Measurements from ENCODE around the gene PXT1.
"Not testable (repeated sequence)": the region's sequence is repeated elsewhere in the genome, so short reads cannot be mapped to it uniquely, and the experiment has no call there.

The PXT1 gene

GRCh38 chr6:36443471-36444428, 1.1 kb upstream of the PXT1 start:
- peak; percentile 52 for DNase-seq (ENCODE audit: low spot score)

DNA sequence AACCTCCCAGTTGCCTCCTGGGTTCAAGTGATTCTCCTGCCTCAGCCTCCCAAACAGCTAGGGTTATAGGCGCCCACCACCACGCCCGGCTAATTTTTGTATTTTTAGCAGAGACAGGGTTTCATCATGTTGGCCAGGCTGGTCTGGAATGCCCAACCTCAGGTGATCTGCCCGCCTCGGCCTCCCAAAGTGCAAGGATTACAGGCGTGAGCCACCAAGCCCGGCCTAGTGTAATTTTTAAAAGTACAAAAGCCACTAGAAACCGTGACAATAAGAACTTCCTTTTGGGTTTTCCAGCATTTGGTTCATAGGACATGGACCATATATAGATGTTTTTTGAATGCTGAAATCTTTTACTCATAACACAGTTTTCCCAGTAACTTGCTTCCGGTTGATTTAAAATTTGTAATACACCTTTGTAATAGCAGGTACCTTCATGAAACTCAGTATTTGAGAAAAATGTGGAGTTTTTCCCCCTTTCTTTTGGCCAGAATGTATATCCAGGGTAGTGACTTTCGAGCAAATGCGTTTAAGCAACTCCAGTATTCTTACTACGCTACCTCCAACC, 467 bp downstream of the PXT1 start:
- DNase-seq (ENCODE audit: low spot score) = no peak

DNA sequence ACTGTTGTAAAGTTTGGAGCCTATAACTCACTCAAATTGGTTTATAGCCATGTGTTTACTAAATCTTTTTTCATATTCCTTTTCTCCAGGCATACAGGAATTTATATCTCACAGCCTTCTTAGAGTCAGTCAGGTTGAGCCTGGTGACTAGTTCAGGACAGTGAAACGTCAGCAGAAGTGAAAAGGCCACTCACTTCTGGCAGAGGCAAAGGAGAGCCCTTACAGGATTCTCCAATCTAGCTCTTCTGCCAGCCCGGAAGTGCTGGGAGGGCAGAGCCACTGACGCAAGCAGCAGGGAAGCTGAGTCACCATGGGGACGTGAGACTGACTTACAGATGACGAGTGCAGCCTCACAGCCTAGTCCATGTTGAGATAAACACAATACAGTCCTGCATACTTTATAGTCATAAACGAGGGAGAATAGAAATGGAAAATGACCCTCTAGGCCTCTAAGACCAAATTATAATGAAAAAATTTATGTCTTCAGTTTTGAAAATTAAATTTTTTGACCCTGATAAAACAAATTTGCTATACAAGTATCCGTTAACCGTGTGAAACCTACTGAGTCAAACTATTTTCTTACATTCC, 1.3 kb downstream of the PXT1 start:
- peak; percentile 51 for DNase-seq (ENCODE audit: low spot score)

- DNase-seq (ENCODE audit: low spot score) = no peak
Measured at GRCh38 chr6:36436466-36436865, 6.2 kb downstream of the PXT1 start.

DNA sequence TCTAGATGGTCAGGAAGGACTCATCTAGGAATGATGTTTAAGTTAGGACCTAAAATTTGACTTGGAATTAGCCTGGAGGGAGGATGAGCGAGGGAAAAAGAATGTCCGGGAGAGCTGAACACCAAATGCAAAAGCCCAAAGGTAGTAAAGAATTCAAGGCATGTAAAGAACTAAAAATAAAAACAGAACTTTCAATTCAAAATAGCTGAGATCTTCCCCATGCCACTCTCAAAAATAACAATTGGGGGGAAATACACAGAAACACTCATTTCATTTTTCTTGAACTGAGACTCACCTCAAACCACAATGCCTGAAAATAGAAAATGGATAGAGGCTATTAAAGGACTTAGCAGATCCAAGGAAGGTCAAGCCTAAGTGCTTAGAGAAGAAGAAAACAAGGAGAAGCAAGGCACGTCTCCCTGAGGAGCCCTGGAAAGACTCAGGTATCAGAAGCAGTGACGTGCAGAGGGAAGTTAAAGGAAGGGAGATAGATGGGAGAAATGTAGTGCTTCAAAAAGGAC, 10.4 kb downstream of the PXT1 start:
- no peak for DNase-seq (ENCODE audit: low spot score)

GRCh38 chr6:36431197-36431596, 11.5 kb downstream of the PXT1 start:
- no peak for DNase-seq (ENCODE audit: low spot score)

- DNase-seq (ENCODE audit: low spot score) = no peak
Measured at GRCh38 chr6:36430351-36430750, 12.3 kb downstream of the PXT1 start.

DNA sequence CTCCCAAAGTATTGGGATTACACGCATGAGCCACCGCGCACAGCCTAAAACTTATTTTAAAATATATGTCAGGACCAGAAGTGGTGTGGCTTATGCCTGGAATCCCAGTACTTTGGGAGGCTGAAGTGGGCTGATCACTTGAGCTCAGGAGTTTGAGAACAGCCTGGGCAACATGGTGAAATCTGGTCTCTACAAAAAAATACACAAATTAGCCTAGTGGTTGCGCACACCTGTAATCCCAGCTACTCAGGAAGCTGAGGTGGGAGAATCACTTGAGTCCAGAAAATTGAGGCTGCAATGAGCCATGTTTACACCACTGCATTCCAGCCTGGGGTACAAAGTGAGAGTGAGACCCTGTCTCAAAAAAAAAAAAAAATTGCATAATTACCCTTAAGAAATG, 13.7 kb downstream of the PXT1 start:
- DNase-seq (ENCODE audit: low spot score) = no peak

DNA sequence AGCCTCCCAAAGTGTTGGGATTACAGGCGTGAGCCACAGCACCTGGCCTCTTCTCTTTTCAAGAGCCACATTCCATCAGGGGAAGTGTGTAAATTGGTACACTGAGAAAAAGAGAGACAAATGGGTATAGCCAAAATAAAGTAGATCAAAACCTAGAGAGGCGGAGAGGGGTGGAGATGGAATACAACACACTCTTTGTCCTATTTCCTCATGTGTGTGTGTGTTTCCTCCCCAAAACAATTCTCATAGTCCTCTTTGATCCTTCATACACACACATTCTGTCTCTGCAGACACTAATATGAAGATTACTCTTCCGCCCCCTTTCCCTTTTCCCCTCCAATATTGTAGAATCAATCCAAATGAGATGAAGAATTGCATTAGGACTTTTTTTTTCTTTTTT, 16.0 kb downstream of the PXT1 start:
- no peak for DNase-seq (ENCODE audit: low spot score)

GRCh38 chr6:36423101-36423824, 19.4 kb downstream of the PXT1 start:
- peak; percentile 83 for DNase-seq (ENCODE audit: low spot score)

DNA sequence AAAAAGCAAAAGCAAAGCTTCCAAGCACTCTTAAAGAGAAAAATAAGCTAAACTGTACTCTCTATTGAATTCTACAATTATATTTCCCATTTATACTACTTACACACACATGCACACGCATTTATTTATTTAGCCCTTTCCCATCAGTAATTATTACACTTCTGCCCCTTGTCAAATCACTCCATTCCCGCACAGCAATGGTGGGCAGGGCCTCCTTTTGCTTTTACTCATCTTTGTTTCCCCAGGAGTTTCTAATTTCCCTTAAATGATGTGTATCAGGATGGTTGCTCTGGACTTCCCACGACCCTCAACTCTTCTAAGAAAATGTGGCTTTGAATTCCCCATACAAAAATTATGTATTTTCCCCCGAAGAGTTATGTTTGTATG, 19.9 kb downstream of the PXT1 start:
- DNase-seq (ENCODE audit: low spot score) = no peak

- DNase-seq (ENCODE audit: low spot score) = no peak
Measured at GRCh38 chr6:36419310-36419709, 23.3 kb downstream of the PXT1 start.

DNA sequence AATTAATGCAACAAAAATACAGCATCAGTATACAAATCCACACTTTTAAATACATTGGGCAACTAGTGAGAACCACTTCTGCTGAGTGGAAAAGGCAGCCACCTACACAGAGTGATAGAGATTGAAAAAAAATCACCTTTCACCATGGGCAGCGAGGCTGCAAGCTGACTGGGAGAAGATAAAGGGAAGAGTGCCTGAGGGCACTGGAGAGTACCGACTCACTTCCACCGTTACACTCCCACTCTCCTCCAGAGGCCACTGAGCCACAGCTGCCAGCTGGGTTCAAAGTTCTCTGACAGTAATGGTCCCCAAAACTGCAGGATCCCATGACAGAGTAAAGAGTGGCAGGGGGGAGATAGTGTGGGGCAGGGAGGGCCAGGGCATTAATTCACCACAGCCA, 24.1 kb downstream of the PXT1 start:
- no peak for DNase-seq (ENCODE audit: low spot score)

DNA sequence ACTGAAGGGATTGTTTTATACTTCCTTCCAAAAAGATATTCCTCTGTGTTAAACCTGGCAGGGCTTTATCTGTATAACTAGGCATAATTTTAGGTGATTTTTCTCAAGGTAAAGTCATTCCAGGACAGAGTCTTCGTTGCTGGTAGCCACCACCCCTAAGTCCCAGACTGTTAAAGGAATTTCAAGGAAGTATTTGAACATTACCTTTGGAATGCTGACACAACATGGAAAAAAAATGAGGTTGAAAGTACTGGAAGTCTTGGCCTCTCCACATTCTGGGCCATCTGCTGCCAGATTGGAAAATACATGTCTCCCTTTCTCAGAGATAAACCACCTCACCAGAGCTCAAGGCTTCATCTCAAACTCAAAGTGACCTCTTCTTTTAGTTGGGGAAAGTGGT, 28.2 kb downstream of the PXT1 start:
- DNase-seq (ENCODE audit: low spot score) = no peak

- no peak for DNase-seq (ENCODE audit: low spot score)
Measured at GRCh38 chr6:36413489-36414480, 28.9 kb downstream of the PXT1 start.

DNA sequence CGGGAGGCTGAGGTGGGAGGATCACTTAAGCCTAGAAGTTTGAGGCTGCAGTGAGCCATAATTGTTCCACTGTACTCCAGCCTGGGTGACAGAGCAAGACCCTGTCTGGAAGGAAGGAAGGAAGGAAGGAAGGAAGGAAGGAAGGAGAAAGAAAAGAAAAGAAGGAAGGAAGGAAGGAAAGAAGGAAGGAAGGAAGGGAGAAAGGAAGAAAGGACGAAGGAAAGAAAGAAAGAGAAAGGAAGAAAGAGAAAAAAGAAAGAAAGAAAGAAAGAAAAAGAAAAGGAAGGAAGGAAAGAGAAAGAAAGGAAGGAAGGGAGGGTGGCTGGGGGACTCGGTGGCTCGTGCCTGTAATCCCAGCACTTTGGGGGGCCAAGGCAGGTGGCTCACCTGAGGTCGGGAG, 32.9 kb downstream of the PXT1 start:
- not testable (repeated sequence) for DNase-seq (ENCODE audit: low spot score)

GRCh38 chr6:36404164-36404563, 38.5 kb downstream of the PXT1 start:
- no peak for DNase-seq (ENCODE audit: low spot score)

DNA sequence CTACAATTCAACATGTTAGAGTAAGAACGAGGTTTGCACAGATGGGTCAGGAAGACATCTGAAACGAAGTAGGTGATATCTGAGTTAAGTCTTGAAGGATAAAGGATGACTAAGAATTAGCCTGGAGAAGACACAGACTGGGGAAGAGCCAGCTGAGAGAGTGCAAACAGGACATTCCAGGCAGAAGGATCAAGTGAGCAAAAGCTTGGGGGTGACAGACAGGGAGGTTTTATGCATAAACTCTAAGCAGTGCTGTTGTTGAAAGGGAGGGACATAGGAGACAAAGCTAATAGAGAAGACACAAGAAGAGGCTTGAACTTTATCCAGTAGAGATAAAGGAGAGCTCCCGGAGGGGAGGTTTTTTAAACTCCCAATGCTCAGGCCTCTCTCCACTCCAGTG, 40.2 kb downstream of the PXT1 start:
- no peak for DNase-seq (ENCODE audit: low spot score)

DNA sequence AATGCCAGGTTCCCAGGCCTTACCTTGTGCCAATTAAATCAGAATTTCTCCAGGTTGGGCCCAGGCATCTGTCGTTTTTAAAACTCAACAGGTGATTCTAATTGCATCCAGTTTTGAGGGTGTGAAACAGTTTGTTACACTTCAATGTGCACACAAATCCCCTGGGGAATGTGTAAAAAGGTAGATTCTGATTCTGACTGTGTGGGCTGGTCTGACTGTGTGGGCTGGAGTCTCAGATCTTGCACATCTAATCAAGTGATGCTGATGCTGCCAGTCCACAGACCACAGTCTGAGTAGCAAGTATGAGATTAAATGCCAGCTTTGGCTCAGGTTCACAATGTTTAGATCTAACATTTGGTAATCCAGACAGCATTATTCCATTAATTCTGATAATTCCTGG, 42.7 kb downstream of the PXT1 start:
- no peak for DNase-seq (ENCODE audit: low spot score)

GRCh38 chr6:36392621-36393020, 50.0 kb downstream of the PXT1 start:
- DNase-seq (ENCODE audit: low spot score) = no peak

DNA sequence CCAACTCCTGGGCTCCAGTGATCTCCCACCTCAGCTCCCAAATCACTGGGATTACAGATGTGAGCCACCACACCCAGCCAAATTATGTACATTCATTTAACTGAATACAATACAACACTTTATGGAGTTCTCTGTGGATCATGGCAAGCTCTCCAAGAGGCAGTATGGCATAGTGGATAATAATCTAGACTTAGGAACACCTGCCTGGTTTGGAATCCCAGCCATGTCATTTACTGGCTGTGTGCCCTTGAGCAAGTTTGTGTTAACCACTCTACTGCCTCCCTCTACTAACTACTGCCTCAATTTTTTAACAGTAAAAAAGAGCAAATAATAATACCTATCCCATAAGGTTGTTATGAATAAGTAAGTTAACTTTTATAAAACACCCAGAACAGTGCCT, 53.3 kb downstream of the PXT1 start:
- no peak for DNase-seq (ENCODE audit: low spot score)
